Endodermal cell (in vitro differentiated cells): ENCODE measurements around the gene PRKCE. TPM values are rescaled to one million over a fixed set of nuclear protein-coding genes. Genes with fewer than 3 reads are reported as not detected.

Source experiments
- DNase-seq: peaks from one replicate; pipeline ENCODE4 v3.0.0-alpha.2; 2017
- H3K27ac ChIP-seq: 2 replicates; pipeline ENCODE4 v1.5.1; 2013; ENCODE audit warnings: mild to moderate bottlenecking, low read depth, low read length, moderate library complexity
- H3K27me3 ChIP-seq: 2 replicates; pipeline ENCODE4 v1.6.1; 2013; ENCODE audit warnings: mild to moderate bottlenecking, low read length, moderate library complexity; ENCODE audit not compliant: insufficient read depth, control insufficient read depth, poor library complexity, severe bottlenecking
- H3K36me3 ChIP-seq: 2 replicates; pipeline ENCODE4 v1.7.0; 2013; ENCODE audit warnings: mild to moderate bottlenecking, low read length, moderate library complexity; ENCODE audit not compliant: control insufficient read depth, insufficient read depth
- H3K4me1 ChIP-seq: one replicate; pipeline ENCODE4 v1.7.0; 2013; ENCODE audit warnings: low read length; ENCODE audit not compliant: control insufficient read depth, insufficient read depth
- H3K4me3 ChIP-seq: 2 replicates; pipeline ENCODE4 v1.5.1; 2013; ENCODE audit warnings: mild to moderate bottlenecking, low read length, moderate library complexity
- H3K9ac ChIP-seq: 2 replicates; pipeline ENCODE4 v1.6.1; 2013; ENCODE audit warnings: mild to moderate bottlenecking, low read length, moderate library complexity; ENCODE audit not compliant: poor library complexity, severe bottlenecking; ENCODE audit errors: extremely low read depth
- H3K9me3 ChIP-seq: 2 replicates; pipeline ENCODE4 v1.6.1; 2013; ENCODE audit warnings: mild to moderate bottlenecking, low read length, moderate library complexity; ENCODE audit not compliant: control insufficient read depth
- H3K27ac Mint-ChIP-seq: 2 replicates; pipeline ENCODE4 v1.8.0; 2020; ENCODE audit warnings: mixed read lengths
- H3K27me3 Mint-ChIP-seq: 2 replicates; pipeline ENCODE4 v1.8.0; 2021; ENCODE audit warnings: mild to moderate bottlenecking, mixed read lengths; ENCODE audit not compliant: insufficient read depth
- H3K36me3 Mint-ChIP-seq: 2 replicates; pipeline ENCODE4 v1.8.0; 2020; ENCODE audit warnings: low read depth, mixed read lengths
- H3K4me1 Mint-ChIP-seq: 2 replicates; pipeline ENCODE4 v1.8.0; 2020; ENCODE audit warnings: mixed read lengths
- H3K4me3 Mint-ChIP-seq: 2 replicates; pipeline ENCODE4 v1.8.0; 2020; ENCODE audit warnings: mild to moderate bottlenecking, moderate library complexity, mixed read lengths
- H3K9me3 Mint-ChIP-seq: 2 replicates; pipeline ENCODE4 v1.8.0; 2020; ENCODE audit warnings: mild to moderate bottlenecking, mixed read lengths
- WGBS, 2 experiments: methylation state at CpG; one replicate each; pipeline versions ENCODE4 v1.1.5 to v1.1.7; 2013; ENCODE audit warnings: missing lambda C conversion rate in 2 of 2, mixed read lengths in 1 of 2; ENCODE audit not compliant: insufficient coverage in 1 of 2, insufficient read length in 1 of 2; 5-methylcytosine and 5-hydroxymethylcytosine counted together
- total RNA-seq, 2 donors: library from RNA; stranded (reverse); fragmentation: NEBNext Ultra II Directional in 1 of 2; extraction: Animal tissue kit (Norgen Biotek cat#: 25700) in 1 of 2; gene quantifications; 2 replicates in 1 of 2; 3 replicates in 1 of 2; pipeline ENCODE4 v1.2.1, GENCODE V29; 2021
- TF ChIP-seq, protein P1 (sequence below): fragments of 200-600 bp; sonication (generic); conservative IDR thresholded peaks from 2 replicates; pipeline ENCODE4 v1.5.0; 2021; ENCODE audit warnings: antibody characterized with exemption, mild to moderate bottlenecking

The PRKCE gene
- total RNA-seq, 2 donors from 2014 or later: 1.4 to 1.7 TPM

DNA sequence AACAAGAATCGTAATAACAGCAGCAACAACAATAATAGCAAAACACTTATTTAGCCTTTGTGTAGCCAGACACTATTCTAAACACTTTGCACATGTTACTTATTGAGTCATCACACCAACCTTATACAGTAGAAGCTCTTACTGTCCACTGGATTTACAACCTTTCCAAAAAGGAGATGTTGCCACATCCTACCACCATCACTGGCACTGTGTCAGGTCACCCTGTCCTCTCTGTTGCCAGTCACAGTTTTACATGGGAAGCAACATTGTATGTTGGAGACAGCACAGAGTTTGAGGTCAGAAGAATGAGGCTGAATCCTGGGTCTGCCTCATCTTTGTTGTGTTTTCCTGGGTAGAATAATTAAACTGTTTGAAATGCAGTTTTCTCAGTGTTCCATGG is 444.4 kb downstream of the PRKCE start:
- Histone ChIP-seq H3K4me1 (no peaks in the 10 kb centered on the region), H3K9ac (no peak overlapping the region), H3K4me3 (no peak overlapping the region), H3K27me3 (no peaks in the 10 kb centered on the region), H3K9me3 (peaks cover 6% of the 10 kb centered on the region), H3K36me3 (no peaks in the 10 kb centered on the region), H3K27ac (no peak overlapping the region)
- TF ChIP-seq, protein P1, sequence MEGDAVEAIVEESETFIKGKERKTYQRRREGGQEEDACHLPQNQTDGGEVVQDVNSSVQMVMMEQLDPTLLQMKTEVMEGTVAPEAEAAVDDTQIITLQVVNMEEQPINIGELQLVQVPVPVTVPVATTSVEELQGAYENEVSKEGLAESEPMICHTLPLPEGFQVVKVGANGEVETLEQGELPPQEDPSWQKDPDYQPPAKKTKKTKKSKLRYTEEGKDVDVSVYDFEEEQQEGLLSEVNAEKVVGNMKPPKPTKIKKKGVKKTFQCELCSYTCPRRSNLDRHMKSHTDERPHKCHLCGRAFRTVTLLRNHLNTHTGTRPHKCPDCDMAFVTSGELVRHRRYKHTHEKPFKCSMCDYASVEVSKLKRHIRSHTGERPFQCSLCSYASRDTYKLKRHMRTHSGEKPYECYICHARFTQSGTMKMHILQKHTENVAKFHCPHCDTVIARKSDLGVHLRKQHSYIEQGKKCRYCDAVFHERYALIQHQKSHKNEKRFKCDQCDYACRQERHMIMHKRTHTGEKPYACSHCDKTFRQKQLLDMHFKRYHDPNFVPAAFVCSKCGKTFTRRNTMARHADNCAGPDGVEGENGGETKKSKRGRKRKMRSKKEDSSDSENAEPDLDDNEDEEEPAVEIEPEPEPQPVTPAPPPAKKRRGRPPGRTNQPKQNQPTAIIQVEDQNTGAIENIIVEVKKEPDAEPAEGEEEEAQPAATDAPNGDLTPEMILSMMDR: no peak
- DNase-seq: no peak
- no peak overlapping the region for H3K27ac Mint-ChIP-seq
- 89 to 100% methylated on average over 1 of the region's 1 CpG for WGBS, 2 experiments
- H3K4me1 Mint-ChIP-seq: peaks cover 4% of the 10 kb centered on the region
- no peak overlapping the region for H3K4me3 Mint-ChIP-seq
- H3K9me3 Mint-ChIP-seq: peaks cover 8% of the 10 kb centered on the region
- peaks cover 2% of the 10 kb centered on the region for H3K36me3 Mint-ChIP-seq
- peaks cover 7% of the 10 kb centered on the region for H3K27me3 Mint-ChIP-seq

DNA sequence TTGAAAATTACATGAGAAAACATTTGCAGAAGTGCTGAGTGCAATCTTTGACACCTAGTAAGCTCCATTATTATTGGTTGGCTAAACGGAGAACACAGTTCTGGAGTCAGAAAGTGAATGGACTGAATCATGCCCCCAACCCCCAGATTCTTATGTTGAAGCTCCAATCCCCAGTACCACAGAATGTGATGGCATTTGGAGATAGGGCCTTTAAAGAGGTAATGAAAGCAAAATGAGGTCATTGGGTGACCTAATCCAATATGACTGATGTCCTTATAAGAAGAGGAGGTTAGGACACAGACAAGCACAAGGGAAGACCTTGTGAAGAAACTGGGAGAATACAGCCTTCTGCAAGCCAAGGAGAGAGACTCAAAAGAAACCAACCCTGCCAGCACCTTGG is 444.8 kb downstream of the PRKCE start:
- TF ChIP-seq, protein P1: no peak
- no peak overlapping the region for H3K9ac ChIP-seq
- Mint-ChIP-seq H3K36me3 (peaks cover 2% of the 10 kb centered on the region), H3K9me3 (peaks cover 8% of the 10 kb centered on the region), H3K27me3 (peaks cover 7% of the 10 kb centered on the region), H3K4me1 (peaks cover 4% of the 10 kb centered on the region), H3K4me3 (no peak overlapping the region), H3K27ac (no peak overlapping the region)
- 79 to 100% methylated on average over 1 of the region's 1 CpG for WGBS, 2 experiments
- no peak for DNase-seq
- H3K9me3 ChIP-seq: peaks cover 6% of the 10 kb centered on the region
- H3K4me3 ChIP-seq: no peak overlapping the region
- H3K36me3 ChIP-seq: no peaks in the 10 kb centered on the region
- H3K27ac ChIP-seq: no peak overlapping the region
- H3K27me3 ChIP-seq: no peaks in the 10 kb centered on the region
- H3K4me1 ChIP-seq: no peaks in the 10 kb centered on the region

DNA sequence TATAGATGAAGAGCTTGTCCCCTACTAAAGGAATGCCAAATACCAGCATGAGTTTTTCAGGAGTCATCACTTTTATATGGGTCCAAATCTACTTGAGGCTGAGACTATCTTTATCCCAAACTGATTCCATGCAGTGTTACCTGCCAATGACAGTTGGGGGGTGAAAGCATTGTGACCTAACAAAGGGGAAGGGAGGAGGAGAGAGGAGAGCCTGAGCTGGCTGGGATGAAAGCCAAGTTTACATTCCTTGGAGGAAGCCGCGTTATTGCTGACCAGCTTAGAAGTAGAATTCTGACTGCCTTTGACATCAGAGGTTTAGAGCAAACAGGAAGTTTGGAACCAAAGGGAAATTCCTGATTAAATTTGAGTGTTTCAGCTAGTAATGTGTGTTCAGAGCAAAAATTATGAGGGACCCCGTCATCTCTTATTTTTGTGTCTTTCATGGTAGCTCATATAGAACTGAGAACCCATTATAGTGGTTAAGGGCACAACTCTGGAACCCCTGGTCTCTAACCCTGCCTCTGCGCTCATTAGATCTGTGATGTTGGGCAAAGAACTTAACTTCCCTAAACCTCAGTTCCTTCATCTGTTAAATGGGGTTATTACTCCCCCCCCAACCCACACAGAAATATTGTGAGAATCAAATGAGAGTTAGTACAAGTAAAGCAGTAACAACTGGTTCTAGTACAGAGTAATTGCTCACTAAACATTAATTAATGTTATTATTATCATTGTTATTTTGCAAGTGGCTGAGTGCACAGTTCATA is 446.4 kb downstream of the PRKCE start:
- H3K9me3 ChIP-seq: peaks cover 6% of the 10 kb centered on the region
- no peaks in the 10 kb centered on the region for H3K4me1 ChIP-seq
- H3K4me3 ChIP-seq: no peak overlapping the region
- no peaks in the 10 kb centered on the region for H3K36me3 ChIP-seq
- Mint-ChIP-seq H3K4me1 (peaks cover 4% of the 10 kb centered on the region), H3K4me3 (no peak overlapping the region), H3K36me3 (peaks cover 2% of the 10 kb centered on the region), H3K27me3 (peaks cover 7% of the 10 kb centered on the region), H3K9me3 (peaks cover 8% of the 10 kb centered on the region), H3K27ac (no peak overlapping the region)
- no peak overlapping the region for H3K27ac ChIP-seq
- WGBS, 2 experiments: 80 to 91% methylated on average over 3 to 4 of the region's 4 CpGs
- no peak overlapping the region for H3K9ac ChIP-seq
- H3K27me3 ChIP-seq: no peaks in the 10 kb centered on the region
- DNase-seq: no peak
- TF ChIP-seq, protein P1: no peak
